HG02763 (cell line): ENCODE measurements around the gene TRPM3.
"Not testable (repeated sequence)": the region's sequence is repeated elsewhere in the genome, so short reads cannot be mapped to it uniquely, and the experiment has no call there.

Experiments used
- ATAC-seq: cut with Tn5 transposase; IDR thresholded peaks from one replicate; pipeline ENCODE4 v1.9.1; 2021; ENCODE audit warnings: mild to moderate bottlenecking, moderate library complexity; ENCODE audit not compliant: unreplicated experiment

The TRPM3 gene

GRCh38 chr9:70784456-70784855 is 337.0 kb downstream of the TRPM3 start:
- no peak for ATAC-seq

- no peak for ATAC-seq
Measured at GRCh38 chr9:70778568-70778967, 342.9 kb downstream of the TRPM3 start.

- no peak for ATAC-seq
Measured at GRCh38 chr9:70773579-70773978, 347.8 kb downstream of the TRPM3 start.

- ATAC-seq: no peak
Measured at GRCh38 chr9:70772601-70773000, 348.8 kb downstream of the TRPM3 start.

- no peak for ATAC-seq
Measured at GRCh38 chr9:70765946-70766345, 355.5 kb downstream of the TRPM3 start.

GRCh38 chr9:70761139-70761670 is 360.2 kb downstream of the TRPM3 start:
- no peak for ATAC-seq

DNA sequence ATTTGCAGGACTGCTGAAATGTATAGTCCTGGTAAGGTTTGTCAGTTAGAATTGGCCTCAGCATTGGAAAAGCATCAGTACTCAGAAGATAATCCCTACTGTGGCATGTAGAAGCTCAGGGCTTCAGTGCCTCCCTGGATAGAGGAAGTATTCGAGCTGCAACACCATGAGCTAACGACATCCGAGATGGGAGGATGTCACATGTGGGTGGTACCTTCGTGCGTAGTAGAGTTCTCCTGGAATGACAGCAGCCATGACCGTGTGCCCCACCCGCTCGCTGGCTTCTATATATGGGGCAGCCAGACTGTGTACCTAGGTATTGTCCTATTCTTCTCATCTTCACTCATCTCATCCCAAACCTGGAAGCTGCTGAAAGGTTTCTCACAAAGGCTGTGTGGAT is 361.2 kb downstream of the TRPM3 start:
- ATAC-seq: no peak

GRCh38 chr9:70753311-70753710 is 368.1 kb downstream of the TRPM3 start:
- ATAC-seq: no peak

GRCh38 chr9:70749066-70749465 is 372.4 kb downstream of the TRPM3 start:
- no peak for ATAC-seq

- ATAC-seq: no peak
Measured at GRCh38 chr9:70747261-70747718, 374.1 kb downstream of the TRPM3 start.

GRCh38 chr9:70746760-70747159 is 374.7 kb downstream of the TRPM3 start:
- no peak for ATAC-seq

DNA sequence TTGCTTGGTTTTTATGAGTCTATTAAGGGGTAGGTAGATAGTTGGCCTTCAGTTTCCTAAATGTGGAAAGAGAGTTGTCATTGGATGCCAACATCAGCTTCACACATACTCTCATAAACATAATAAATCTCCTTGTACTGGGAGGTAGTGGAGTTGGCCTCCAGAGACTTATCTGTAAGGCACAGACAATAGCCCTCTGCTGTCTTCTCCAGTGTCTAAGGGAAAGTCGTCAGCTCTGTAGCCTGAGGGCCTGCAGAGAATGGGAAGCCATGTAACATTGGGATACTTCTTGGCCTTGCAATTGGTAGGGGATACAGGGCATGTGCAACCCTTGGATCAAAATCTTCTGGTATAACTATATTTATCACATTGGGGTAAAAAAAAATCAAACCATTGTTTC is 375.1 kb downstream of the TRPM3 start:
- ATAC-seq: no peak

DNA sequence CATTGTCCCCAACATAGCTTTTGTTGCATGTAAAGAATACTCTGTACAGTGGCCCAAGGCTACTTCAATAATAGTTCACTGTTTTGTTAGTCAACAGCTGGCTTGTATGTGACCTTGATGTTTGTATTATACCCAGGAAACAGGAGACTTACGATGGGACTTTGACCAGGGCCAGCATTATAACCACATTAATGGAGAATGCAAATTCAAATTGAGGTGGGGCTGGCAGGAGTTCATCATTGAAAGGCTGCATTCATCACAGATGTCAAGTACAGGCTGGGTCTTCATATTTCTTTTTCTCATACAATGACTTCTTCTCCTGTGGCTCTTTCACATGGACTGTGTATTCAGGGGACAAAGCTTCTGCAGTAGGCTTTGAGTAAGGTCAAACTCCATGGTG is 396.6 kb downstream of the TRPM3 start:
- not testable (repeated sequence) for ATAC-seq

DNA sequence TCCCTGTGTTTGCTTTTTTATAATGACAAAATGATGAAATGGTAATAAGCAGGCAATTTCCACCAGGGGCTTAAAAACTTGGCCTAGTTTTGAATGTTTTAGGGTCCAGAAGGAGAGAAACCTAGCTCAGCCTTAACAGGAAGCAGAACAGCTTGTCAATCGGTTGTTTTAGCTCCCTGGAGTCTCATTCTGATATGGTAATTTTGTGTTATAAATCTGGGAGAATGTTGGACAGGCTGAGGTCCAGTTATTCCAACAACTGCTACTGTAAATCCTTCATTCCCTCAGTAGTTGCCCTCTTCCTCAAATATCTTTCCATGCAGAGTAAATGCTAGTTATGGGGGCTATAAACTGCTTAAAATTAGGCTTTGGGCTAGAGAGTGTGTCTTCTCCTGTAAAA is 397.4 kb downstream of the TRPM3 start:
- not testable (repeated sequence) for ATAC-seq

DNA sequence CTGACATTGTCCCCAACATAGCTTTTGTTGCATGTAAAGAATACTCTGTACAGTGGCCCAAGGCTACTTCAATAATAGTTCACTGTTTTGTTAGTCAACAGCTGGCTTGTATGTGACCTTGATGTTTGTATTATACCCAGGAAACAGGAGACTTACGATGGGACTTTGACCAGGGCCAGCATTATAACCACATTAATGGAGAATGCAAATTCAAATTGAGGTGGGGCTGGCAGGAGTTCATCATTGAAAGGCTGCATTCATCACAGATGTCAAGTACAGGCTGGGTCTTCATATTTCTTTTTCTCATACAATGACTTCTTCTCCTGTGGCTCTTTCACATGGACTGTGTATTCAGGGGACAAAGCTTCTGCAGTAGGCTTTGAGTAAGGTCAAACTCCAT is 414.6 kb downstream of the TRPM3 start:
- ATAC-seq: not testable (repeated sequence)

DNA sequence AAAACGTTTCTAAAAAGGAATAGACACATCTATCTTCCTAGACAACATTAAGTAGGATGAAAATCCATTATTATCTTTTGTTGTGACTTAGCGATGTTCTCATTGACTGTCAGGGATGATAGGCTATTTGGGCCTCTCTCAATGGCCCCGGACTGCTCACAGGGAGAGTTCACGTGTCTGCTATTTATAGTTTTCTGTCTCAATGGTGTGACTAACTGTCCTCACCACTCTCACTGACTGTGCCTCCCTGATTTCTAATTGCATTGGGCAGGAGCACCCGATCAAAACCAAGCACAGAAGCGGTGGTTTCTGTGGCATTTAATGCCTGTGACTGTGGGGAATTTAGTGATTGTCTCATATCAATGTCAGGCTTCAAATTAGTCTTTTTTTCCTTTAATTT is 420.3 kb downstream of the TRPM3 start:
- no peak for ATAC-seq

- no peak for ATAC-seq
Measured at GRCh38 chr9:70696694-70697335, 424.6 kb downstream of the TRPM3 start.

- ATAC-seq: no peak
Measured at GRCh38 chr9:70694758-70695157, 426.7 kb downstream of the TRPM3 start.

DNA sequence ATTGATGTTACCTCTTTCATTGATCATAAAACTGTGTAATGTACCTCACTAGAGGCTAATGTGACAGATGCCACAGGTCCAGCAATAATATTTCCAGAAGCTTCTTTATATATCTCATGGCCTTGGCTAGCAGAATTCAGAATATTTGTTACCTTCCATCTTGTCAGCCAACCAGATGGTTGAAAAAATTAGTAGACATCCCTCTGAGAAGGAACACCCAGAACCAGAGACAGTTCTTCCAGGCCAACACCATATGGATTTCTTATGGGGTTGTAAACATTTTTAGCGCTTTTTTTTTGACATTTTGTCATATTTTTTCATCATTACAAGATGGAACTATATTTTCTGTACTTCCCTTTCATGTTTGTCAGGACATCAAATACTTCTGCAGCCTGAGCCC is 428.2 kb downstream of the TRPM3 start:
- no peak for ATAC-seq

DNA sequence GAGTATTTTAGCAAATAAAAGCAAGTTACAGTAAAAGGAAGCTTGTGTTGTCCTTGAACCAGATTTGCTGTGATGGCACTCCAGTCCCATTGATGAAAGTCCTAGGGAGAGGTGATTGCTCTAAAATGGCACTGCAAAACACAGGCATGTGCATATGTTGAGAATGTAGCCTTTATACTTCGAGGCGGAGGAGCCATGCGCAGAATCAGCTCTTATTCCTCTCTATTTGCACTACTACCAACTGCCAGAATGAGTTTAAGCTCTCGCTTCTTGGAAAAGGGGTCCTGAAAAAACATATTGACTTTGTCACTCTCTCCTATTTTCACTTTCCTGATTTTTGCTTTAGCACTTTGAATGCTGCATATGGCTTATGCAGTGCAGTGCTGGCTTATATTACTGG is 429.0 kb downstream of the TRPM3 start:
- no peak for ATAC-seq

DNA sequence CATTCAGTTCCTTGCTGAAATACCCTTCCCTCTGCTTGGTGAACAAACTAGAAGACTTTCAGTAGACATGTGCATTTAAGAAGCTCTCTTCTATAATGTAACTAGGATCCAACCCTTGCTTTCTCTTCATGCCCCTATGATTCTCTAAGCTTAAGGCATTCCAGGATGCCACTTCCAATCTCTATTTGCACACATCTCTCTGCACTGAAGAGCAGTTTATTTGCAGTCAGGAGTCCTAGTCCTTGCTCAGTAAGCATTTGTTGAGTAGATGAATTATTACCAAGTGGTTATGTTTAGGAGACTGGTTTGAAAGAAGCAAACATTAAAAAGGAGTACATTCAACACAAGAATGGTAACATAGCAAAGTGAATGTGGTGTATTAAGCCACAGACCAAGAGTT is 432.7 kb downstream of the TRPM3 start:
- ATAC-seq: no peak

DNA sequence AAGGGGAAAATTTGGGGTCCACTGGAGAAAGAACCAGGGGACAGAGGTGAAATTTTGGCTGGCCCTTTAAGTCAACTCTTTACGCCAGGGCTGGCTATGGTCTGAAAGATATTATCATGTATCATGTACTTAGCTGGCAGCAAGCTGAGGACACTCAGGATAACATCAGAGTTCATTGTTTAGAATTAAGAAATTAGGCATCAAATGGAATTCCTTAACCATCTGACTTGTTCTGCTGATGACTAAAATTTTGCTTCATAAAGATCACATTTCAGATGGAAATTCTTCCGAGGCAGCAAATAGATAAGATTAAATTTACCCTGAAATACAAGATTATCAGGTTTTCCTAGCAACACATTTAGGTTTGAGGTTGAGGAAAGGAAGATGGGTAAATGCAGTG is 437.6 kb downstream of the TRPM3 start:
- no peak for ATAC-seq

GRCh38 chr9:70682298-70682697 is 439.1 kb downstream of the TRPM3 start:
- no peak for ATAC-seq
